ENCODE data around the gene ZNF175.

DNA sequence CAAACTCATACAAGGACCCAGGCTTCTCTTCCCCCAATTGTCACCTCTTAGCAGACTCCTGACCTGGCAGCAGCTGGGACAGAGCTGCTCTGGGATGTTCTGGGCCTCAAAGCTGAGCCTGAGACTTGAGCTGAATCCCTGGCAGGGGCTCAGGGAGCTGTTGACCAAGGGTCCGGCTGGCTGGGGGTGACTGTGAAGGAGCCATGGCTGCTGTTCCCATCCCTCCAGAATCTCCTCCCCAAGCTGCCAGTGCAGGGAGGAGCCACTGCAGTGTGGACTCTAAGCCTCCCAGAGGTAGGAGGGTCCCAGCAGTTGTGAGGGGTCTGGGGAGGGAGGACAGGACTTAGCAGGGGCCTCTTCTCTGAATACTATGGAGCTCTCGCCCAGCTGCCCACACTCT, 41.8 kb upstream of the ZNF175 start:
- TF ChIP-seq POLR2A (IDR thresholded peaks at IDR 0.05; ENCODE audit: low read depth, low read length), result no peak
- TF ChIP-seq POLR2AphosphoS5 (IDR thresholded peaks at IDR 0.05; ENCODE audit: low read depth, low read length), result no peak
- TF ChIP-seq TAF1 (IDR thresholded peaks at IDR 0.05; ENCODE audit: borderline replicate concordance, low read depth, low read length), result no peak
